A549 (cell line): ENCODE results near the gene AHCY.
"Not testable (repeated sequence)": the region's sequence is repeated elsewhere in the genome, so short reads cannot be mapped to it uniquely, and the experiment has no call there.

Experiments used
- MYC ChIP-seq: IDR thresholded peaks from 2 replicates; pipeline ENCODE4 v1.6.1; 2012; ENCODE audit warnings: mild to moderate bottlenecking, inconsistent platforms, low read length, improper control_type of control experiment, borderline replicate concordance
- POLR2A ChIP-seq: IDR thresholded peaks from 2 replicates; pipeline ENCODE4 v1.6.1; 2012; ENCODE audit warnings: mild to moderate bottlenecking, low read length
- TF ChIP-seq, protein P1 (sequence below): fragments of >200 bp; sonication (Bioruptor Twin); formaldehyde crosslinking; IDR thresholded peaks from 3 replicates; pipeline ENCODE4 v1.5.1; 2016

DNA sequence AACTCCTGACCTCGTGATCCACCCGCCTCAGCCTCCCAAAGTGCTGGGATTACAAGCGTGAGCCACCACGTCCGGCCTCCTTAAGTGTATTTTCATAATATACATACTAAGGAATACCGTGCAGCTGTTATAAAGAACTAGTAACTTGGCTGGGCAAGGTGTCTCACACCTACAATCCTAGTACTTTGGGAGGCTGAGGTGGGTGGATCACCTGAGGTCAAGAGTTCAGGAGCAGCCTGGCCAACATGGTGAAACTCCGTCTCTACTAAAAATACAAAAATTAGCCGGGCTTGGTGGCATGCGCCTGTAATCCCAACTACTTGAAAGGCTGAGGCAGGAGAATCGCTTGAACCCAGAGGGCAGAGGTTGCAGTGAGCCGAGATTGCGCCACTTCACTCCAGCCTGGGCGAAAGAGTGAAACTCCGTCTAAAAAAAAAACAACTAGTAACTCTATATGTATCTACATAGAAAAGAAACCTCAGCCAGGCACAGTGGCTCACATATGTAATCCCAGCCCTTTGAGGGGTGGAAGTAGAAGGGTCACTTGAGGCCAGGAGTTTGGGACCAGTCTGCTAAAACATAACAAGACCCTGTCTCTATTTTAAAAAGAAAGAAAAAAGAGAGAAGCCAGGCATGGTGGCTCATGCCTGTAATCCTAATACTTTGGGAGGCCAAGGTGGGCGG lies 27.8 kb upstream of the AHCY start:
- TF ChIP-seq MYC, POLR2A: not testable (repeated sequence)
- TF ChIP-seq, protein P1, sequence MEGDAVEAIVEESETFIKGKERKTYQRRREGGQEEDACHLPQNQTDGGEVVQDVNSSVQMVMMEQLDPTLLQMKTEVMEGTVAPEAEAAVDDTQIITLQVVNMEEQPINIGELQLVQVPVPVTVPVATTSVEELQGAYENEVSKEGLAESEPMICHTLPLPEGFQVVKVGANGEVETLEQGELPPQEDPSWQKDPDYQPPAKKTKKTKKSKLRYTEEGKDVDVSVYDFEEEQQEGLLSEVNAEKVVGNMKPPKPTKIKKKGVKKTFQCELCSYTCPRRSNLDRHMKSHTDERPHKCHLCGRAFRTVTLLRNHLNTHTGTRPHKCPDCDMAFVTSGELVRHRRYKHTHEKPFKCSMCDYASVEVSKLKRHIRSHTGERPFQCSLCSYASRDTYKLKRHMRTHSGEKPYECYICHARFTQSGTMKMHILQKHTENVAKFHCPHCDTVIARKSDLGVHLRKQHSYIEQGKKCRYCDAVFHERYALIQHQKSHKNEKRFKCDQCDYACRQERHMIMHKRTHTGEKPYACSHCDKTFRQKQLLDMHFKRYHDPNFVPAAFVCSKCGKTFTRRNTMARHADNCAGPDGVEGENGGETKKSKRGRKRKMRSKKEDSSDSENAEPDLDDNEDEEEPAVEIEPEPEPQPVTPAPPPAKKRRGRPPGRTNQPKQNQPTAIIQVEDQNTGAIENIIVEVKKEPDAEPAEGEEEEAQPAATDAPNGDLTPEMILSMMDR = not testable (repeated sequence)
